ENCODE results near the gene MORN1. TPM values are rescaled to one million over a fixed set of nuclear protein-coding genes. Genes with fewer than 3 reads are reported as not detected.

MORN1 gene
- total and polyA plus RNA-seq, 2 donors (not counting 3 experiments of a cell fraction or from before 2014, with no cell fraction given) = 4.3 to 6.4 TPM

DNA sequence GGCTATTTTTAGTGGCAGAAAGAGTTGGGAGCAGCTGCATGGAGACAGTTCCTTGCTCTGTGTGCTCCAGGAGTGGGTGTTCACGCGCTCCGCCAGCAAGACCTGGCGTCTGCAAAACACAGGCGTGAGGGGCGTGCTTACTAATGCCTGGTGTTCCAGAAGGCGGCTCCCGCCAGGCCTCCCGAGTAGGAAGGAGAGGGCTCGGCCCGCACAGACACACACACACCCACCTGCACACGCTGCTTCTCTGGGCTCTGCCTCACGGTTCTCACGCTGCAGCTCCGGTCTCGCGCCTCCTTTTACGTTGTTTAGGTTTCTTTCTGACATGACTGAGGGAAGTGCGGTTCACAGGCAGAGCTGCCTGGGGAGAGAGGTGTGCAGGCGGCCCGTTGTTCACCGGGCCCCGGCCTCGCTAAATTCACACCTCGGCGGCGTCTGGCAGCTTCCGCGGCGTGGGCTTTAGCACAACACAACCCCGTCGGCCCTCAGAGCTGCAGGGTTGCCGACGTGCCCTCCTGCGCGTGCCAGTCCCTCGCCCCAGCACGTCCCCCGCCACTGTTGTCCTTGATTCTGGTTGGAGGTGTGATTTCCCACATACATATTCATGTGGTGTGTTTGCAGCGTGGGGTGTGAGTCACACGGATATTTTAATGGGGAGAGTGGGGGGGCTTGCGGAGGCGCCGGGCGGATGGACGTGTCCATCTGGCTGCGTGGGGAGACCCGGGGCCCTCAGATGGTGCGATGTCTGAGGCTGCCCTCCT, 86.3 kb downstream of the MORN1 start:
- TF ChIP-seq GATA2 (IDR thresholded peaks at IDR 0.05; ENCODE audit: insufficient read depth, insufficient read length, low read depth, low read length) (no peak), FOS (IDR thresholded peaks at IDR 0.05; ENCODE audit: borderline replicate concordance, insufficient read depth, low read length) (no peak), MYC (IDR thresholded peaks at IDR 0.05; ENCODE audit: low read depth, low read length) (no peak), POLR2A (IDR thresholded peaks at IDR 0.05; ENCODE audit: low read depth, low read length) (no peak), EZH2 (IDR thresholded peaks at IDR 0.05; ENCODE audit: borderline replicate concordance, low read depth, low read length, severe bottlenecking) (no peak), POLR2AphosphoS5 (IDR thresholded peaks at IDR 0.05; ENCODE audit: insufficient read depth, low read depth, low read length) (no peak), JUN (IDR thresholded peaks at IDR 0.05; ENCODE audit: borderline replicate concordance, insufficient read depth, insufficient read length, low read depth) (no peak)
- TF ChIP-seq, protein P1, sequence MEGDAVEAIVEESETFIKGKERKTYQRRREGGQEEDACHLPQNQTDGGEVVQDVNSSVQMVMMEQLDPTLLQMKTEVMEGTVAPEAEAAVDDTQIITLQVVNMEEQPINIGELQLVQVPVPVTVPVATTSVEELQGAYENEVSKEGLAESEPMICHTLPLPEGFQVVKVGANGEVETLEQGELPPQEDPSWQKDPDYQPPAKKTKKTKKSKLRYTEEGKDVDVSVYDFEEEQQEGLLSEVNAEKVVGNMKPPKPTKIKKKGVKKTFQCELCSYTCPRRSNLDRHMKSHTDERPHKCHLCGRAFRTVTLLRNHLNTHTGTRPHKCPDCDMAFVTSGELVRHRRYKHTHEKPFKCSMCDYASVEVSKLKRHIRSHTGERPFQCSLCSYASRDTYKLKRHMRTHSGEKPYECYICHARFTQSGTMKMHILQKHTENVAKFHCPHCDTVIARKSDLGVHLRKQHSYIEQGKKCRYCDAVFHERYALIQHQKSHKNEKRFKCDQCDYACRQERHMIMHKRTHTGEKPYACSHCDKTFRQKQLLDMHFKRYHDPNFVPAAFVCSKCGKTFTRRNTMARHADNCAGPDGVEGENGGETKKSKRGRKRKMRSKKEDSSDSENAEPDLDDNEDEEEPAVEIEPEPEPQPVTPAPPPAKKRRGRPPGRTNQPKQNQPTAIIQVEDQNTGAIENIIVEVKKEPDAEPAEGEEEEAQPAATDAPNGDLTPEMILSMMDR (IDR thresholded peaks at IDR 0.05; ENCODE audit: extremely low read depth in 1 of 2, insufficient read depth in 1 of 2, low read depth in 1 of 2, low read length in 2 of 2) = no peak
- TF ChIP-seq, protein P2, sequence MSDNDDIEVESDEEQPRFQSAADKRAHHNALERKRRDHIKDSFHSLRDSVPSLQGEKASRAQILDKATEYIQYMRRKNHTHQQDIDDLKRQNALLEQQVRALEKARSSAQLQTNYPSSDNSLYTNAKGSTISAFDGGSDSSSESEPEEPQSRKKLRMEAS (IDR thresholded peaks at IDR 0.05; ENCODE audit: insufficient read depth, insufficient read length) = no peak
- POLR2A ChIA-PET = no interaction called here
- Histone ChIP-seq H3K9me1 (replicated peaks; ENCODE audit: control insufficient read depth, extremely low read depth, insufficient read depth, low read length) (no peaks in the 10 kb centered on the region), H3K9ac (replicated peaks; ENCODE audit: extremely low read depth, insufficient read depth, low read length) (no peak overlapping the region), H2AFZ (ENCODE audit: low read depth, low read length) (no peak overlapping the region), H3K9me3 (replicated peaks; ENCODE audit: control insufficient read depth, insufficient read depth, low read length) (no peaks in the 10 kb centered on the region), H3K4me3 (replicated peaks in 1 of 3; ENCODE audit: insufficient read depth in 1 of 3, low read depth in 1 of 3, low read length in 3 of 3) (no peak overlapping the region), H3K4me2 (ENCODE audit: insufficient read depth, low read length) (no peak overlapping the region), H3K4me1 (ENCODE audit: control insufficient read depth, extremely low read depth, insufficient read depth, low read length) (peaks cover 15% of the 10 kb centered on the region), H3K27ac (ENCODE audit: insufficient read depth, low read depth, low read length) (no peak overlapping the region), H3K36me3 (ENCODE audit: control insufficient read depth in 2 of 2, extremely low read depth in 1 of 2, insufficient read depth in 2 of 2, low read length in 2 of 2) (peaks cover 8 to 37% of the 10 kb centered on the region in 2 experiments), H3K27me3 (ENCODE audit: control insufficient read depth in 2 of 2, insufficient read depth in 2 of 2, low read length in 2 of 2) (no peaks in the 10 kb centered on the region), H3K79me2 (ENCODE audit: control insufficient read depth, insufficient read depth, low read length) (peaks cover 26% of the 10 kb centered on the region), H4K20me1 (replicated peaks; ENCODE audit: control insufficient read depth, extremely low read depth, insufficient read depth, low read length) (no peaks in the 10 kb centered on the region)
- BruUV-seq (replicated peaks) = no TSS peak
- intact Hi-C loops (cut with micrococcal nuclease) = no loop called here
- dilution Hi-C loops (cut with MboI; ENCODE audit: extremely low pct_ligation_motif_present, low sequenced_read_pairs) = loop anchor here (10.0 kb wide), 1 partner anchor 90 kb away; no protein-coding TSS in a partner anchor
- FAIRE-seq = no peak
- DNase-seq (ENCODE audit: low read depth, low spot score) = no peak
- CTCF ChIA-PET = interaction anchor here (1.1 kb wide), 1 partner anchor 110 kb away, joined by 3 read pairs; the partner anchor contains the start of gene FAAP20
